Endothelial cell of umbilical vein (primary cell): ENCODE results near the gene GPN1.

ENCODE experiments used
- EZH2 ChIP-seq: IDR thresholded peaks from 2 replicates; pipeline ENCODE4 v1.6.1; 2012; ENCODE audit warnings: borderline replicate concordance, low read depth, mild to moderate bottlenecking, moderate library complexity, low read length, inconsistent platforms; ENCODE audit not compliant: severe bottlenecking
- TF ChIP-seq, protein P1 (sequence below): IDR thresholded peaks from 2 replicates; pipeline ENCODE4 v1.6.1; 2011; ENCODE audit not compliant: insufficient read depth, insufficient read length

DNA sequence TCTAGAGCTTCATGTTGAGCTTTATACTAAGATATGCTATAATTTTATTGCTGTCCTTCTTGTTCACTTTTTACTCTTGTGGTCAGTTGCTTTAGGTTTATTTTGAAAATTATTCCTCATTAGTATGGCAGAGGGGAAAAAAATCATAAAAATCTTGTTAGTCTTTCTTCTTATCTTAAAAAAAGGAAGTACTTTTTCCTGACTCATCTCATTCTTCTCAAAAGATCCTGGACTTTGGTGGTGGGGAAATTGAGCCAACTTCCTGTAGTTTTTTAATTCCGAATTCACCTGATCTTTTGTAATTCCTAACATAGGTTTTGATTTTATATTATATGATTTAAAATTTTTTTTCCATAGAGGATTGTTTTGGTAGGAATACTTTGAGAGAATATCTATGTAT, 38.6 kb downstream of the GPN1 start:
- TF ChIP-seq EZH2, result no peak
- TF ChIP-seq, protein P1, sequence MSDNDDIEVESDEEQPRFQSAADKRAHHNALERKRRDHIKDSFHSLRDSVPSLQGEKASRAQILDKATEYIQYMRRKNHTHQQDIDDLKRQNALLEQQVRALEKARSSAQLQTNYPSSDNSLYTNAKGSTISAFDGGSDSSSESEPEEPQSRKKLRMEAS, result no peak
